Mucosa of descending colon (tissue), 3 donors: ENCODE results near the gene PSMB10. TPM values are rescaled to one million over a fixed set of nuclear protein-coding genes. Genes with fewer than 3 reads are reported as not detected.
A peak's percentile ranks its signal among the peaks of the same experiment; 100 is the strongest.

ENCODE experiments used
- ATAC-seq: fragments of 200-7000 bp; cut with Tn5 transposase; one replicate; pipeline ENCODE4 v1.9.1; 2020; ENCODE audit warnings: mild to moderate bottlenecking, moderate library complexity
- DNase-seq, 3 donors: peaks; one replicate each; pipeline ENCODE4 v3.0.0-alpha.2; 2020
- H3K36me3 ChIP-seq: fragments of 200-600 bp; one replicate; pipeline ENCODE4 v1.8.0; 2021; ENCODE audit warnings: low read depth, mild to moderate bottlenecking
- H3K4me1 ChIP-seq: fragments of 200-600 bp; one replicate; pipeline ENCODE4 v1.8.0; 2021; ENCODE audit warnings: low read depth, mild to moderate bottlenecking
- H3K4me3 ChIP-seq: fragments of 200-600 bp; one replicate; pipeline ENCODE4 v1.8.0; 2021; ENCODE audit warnings: mild to moderate bottlenecking
- H3K9me3 ChIP-seq: fragments of 200-600 bp; one replicate; pipeline ENCODE4 v1.8.0; 2021; ENCODE audit warnings: mild to moderate bottlenecking
- intact Hi-C, 2 donors: fragments of 100-400 bp; cut with DNase I in 1 of 2; cut with micrococcal nuclease in 1 of 2; formaldehyde crosslinking; loops; one replicate each; pipeline versions ENCODE4 v1.11.0 to v1.11.1; 2022; cut with DNase I, micrococcal nuclease
- total RNA-seq, 3 donors: library from RNA; stranded (reverse); fragmentation: NEBNext Ultra II Directional in 2 of 3; extraction: Animal tissue kit (Norgen Biotek cat#: 25700) in 2 of 3; gene quantifications; one replicate each; pipeline versions ENCODE4 v1.2.1 to v1.2.4, GENCODE V29; 2021 to 2023
- TF ChIP-seq, protein P1 (sequence below): fragments of 200-600 bp; IDR thresholded peaks from one replicate; pipeline ENCODE4 v1.8.0; 2022; ENCODE audit warnings: antibody characterized with exemption, mild to moderate bottlenecking
- donor health status: DM: no; HTN: no; CAD: no; lungs with moderate emphysema.
- donor health status: DM: no; HTN: no; CAD: no.
- donor health status: DM: no; HTN: yes; CAD: no.

PSMB10 gene
- total RNA-seq, 3 donors from 2014 or later, result 96.9 to 175 (median 139) TPM

DNA sequence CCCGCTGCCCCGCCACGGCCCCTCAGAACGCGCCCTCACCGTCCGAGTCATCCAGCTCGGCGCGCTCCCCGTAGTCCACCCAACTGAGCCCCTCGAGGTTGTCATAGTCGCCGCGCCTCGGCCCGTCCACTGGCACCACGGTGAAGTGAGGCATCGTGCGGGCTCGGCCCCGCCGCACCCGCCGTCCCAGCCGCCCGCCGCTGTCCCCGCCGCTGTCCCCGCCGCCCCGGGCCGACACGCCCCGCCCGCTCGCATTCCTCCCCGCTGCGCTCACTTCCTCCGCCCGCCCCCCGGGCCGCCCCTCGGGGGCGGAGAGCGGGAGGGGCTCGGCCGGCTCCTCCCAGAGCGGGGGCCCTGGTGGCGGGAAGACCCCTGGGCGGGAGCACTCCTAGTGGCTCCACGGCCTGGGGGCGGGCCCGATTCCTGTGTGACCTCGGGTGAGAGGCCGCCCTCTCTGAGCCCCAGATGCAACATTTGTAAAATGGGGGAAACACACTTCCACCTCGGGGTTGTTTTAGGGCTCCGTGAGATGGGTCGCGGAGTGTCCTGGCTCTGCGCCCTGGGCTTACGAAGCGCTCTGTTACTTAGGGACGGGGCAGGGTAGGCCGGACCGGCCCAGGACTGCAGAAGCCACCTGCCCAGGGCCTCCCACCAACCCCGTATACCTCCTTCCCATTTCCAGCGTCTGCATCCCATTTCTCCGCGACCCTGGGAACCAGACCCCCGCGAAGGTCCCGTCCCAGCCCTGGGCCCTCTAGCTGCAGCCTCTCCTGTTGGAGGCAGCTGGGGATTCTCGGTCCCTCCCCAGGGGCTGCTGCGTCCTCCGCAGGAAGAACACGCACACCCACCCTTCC, 32.0 kb upstream of the PSMB10 start, which contains the start of gene SLC12A4:
Gene SLC12A4, minus strand, starts transcription at position 238 of the 854 bp plus-strand sequence. Its CDS starts 84 bp downstream, at position 154.
- no peaks in the 10 kb centered on the region for H3K9me3 ChIP-seq
- TF ChIP-seq, protein P1, sequence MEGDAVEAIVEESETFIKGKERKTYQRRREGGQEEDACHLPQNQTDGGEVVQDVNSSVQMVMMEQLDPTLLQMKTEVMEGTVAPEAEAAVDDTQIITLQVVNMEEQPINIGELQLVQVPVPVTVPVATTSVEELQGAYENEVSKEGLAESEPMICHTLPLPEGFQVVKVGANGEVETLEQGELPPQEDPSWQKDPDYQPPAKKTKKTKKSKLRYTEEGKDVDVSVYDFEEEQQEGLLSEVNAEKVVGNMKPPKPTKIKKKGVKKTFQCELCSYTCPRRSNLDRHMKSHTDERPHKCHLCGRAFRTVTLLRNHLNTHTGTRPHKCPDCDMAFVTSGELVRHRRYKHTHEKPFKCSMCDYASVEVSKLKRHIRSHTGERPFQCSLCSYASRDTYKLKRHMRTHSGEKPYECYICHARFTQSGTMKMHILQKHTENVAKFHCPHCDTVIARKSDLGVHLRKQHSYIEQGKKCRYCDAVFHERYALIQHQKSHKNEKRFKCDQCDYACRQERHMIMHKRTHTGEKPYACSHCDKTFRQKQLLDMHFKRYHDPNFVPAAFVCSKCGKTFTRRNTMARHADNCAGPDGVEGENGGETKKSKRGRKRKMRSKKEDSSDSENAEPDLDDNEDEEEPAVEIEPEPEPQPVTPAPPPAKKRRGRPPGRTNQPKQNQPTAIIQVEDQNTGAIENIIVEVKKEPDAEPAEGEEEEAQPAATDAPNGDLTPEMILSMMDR, result no peak
- H3K4me1 ChIP-seq, result peaks cover 13% of the 10 kb centered on the region
- peak within 1 kb of the TSS; percentile 59 for H3K4me3 ChIP-seq
- H3K36me3 ChIP-seq, result no peaks in the 10 kb centered on the region
- ATAC-seq (peak; percentile 93), DNase-seq (peak; percentile 71 to 89 (median 86))
- intact Hi-C loops, result no loop called here

DNA sequence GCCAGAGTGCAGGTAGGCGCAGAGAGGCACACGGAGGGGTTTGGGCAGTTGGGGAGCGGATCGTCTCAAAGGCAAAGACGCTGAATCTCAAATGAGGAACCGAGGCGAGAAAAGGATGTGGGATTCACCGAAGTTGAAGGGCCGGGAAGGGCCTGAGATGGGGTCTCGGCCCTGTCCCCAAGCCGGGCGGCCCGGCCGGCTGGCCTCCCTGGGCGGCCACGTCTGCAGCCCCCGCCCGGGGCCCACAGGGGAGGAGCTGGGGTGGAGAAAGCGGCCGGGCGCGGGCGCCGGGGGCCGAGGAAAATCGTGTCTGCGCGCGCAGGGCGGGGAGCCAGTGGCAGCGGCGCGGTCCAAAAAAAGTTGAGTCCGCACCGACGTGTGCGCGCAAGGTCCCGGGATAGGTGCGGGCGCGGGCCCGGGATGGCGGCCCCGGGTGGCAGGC, 31.3 kb upstream of the PSMB10 start:
- Histone ChIP-seq H3K4me3 (peak overlapping the region; percentile 59), H3K36me3 (no peaks in the 10 kb centered on the region), H3K9me3 (no peaks in the 10 kb centered on the region), H3K4me1 (peaks cover 13% of the 10 kb centered on the region)
- intact Hi-C loops, result no loop called here
- peak; percentile 37 for ATAC-seq
- DNase-seq, result peak in 2 of 3 donors; percentile 34 to 59
- TF ChIP-seq, protein P1, result no peak

DNA sequence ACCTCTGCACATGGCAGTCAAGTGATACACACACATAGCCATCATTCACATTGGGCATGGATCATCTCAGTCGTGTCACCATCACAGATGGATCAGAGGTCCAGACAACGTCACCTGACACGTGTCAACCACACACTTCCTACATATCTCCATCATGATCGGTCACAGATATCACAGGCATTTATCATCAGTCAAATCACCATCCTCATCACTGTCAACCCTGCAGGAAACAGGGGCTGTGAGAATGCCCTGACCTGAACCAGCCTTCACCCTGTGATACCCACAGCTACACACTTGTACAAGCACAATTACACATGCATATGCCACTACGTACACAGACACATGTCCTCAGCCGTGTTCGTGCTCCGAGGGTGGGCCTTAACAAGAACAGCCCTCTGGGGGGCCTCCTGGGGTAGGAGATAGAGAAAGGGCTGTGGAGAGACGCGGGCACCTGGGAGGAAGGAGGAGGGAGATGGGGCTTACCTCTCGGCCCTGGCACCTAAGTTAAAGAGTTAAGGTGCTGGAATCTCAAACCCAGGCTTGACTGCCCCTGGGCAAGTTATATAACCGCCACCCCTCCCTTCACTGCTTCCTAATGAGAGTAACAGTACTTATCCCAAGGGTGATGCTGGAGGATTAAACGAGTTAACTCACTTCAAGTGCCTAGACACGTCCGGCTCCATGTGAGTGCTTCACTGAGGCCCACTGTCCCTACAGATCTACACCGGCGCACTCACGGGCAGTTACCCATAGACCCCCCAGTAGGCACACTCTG, 30.7 kb upstream of the PSMB10 start:
- TF ChIP-seq, protein P1, result no peak
- ATAC-seq, result no peak
- no peaks in the 10 kb centered on the region for H3K36me3 ChIP-seq
- H3K9me3 ChIP-seq, result no peaks in the 10 kb centered on the region
- peaks cover 13% of the 10 kb centered on the region for H3K4me1 ChIP-seq
- no peak overlapping the region for H3K4me3 ChIP-seq
- DNase-seq, result no peak
- intact Hi-C loops, result no loop called here

DNA sequence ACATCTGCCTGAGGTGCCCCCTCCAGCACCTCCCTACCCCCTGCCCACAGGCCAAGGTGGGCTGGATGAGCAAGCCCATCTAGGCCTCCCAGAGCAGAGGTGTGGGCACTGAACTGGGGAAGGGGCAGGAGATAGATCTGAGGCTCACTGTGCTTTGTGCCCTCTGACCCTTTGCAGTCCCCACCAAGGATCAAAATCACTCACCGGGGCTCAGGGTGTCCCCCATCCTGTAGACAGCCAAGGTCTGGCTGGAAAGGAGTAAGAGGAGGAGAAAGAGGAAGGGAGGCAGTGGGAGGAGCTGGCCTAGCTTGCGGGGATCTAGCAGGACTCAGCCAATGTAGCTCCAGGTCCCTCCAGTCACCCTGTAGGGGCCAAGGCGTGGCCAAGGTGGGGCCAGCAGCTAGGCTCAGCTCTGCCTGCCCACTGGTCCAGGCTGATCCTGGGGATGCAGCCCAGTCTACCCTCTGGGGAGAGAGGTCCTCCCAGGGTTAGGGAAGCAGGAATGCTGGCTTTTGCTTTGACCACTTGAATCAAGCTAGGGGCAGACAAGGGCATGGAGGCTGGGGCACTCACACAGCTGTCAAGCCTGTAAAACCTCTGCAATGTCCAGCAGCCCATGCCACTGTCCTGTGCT, 30.0 kb upstream of the PSMB10 start:
- H3K4me3 ChIP-seq, result no peak overlapping the region
- TF ChIP-seq, protein P1, result no peak
- intact Hi-C loops, result no loop called here
- no peaks in the 10 kb centered on the region for H3K36me3 ChIP-seq
- ATAC-seq (peak; percentile 2), DNase-seq (no peak)
- H3K9me3 ChIP-seq, result no peaks in the 10 kb centered on the region
- H3K4me1 ChIP-seq, result peaks cover 18% of the 10 kb centered on the region
